NCI-H748 treated with DMSO at 0.1 percent for 48 hours (cell line): ENCODE measurements around the gene SLC13A5.
"Not testable (repeated sequence)": the region's sequence is repeated elsewhere in the genome, so short reads cannot be mapped to it uniquely, and the experiment has no call there.

Experiments used
- DNase-seq: peaks from one replicate; lab custom pipeline; 2025; lab: John Stamatoyannopoulos, UW

SLC13A5 gene

GRCh38 chr17:6661464-6661848, 51.7 kb downstream of the SLC13A5 start:
- no peak for DNase-seq

- DNase-seq, result no peak
Observed at GRCh38 chr17:6660805-6661463, 52.2 kb downstream of the SLC13A5 start.

- DNase-seq, result no peak
Observed at GRCh38 chr17:6660101-6660500, 53.1 kb downstream of the SLC13A5 start.

GRCh38 chr17:6658411-6658810, 54.8 kb downstream of the SLC13A5 start:
- DNase-seq, result not testable (repeated sequence)

GRCh38 chr17:6657633-6658287, 55.4 kb downstream of the SLC13A5 start:
- no peak for DNase-seq

- not testable (repeated sequence) for DNase-seq
Observed at GRCh38 chr17:6656797-6657632, 56.2 kb downstream of the SLC13A5 start.

- not testable (repeated sequence) for DNase-seq
Observed at GRCh38 chr17:6655732-6656361, 57.3 kb downstream of the SLC13A5 start.

GRCh38 chr17:6654841-6655731, 58.1 kb downstream of the SLC13A5 start:
- DNase-seq, result peak; percentile 59

- no peak for DNase-seq
Observed at GRCh38 chr17:6651919-6652452, 61.2 kb downstream of the SLC13A5 start.

GRCh38 chr17:6651354-6651918, 61.7 kb downstream of the SLC13A5 start, which contains the start of the genes C17orf100 and MED31:
Gene C17orf100, plus strand, starts transcription at chr17:6651762. Its CDS starts 152 bp downstream, at chr17:6651914.
Gene MED31, minus strand, starts transcription at chr17:6651605. Its CDS starts 77 bp downstream, at chr17:6651528.
- DNase-seq, result peak; percentile 95

- no peak for DNase-seq
Observed at GRCh38 chr17:6648181-6648580, 65.0 kb downstream of the SLC13A5 start.

- no peak for DNase-seq
Observed at GRCh38 chr17:6643451-6644125, 69.6 kb downstream of the SLC13A5 start.

GRCh38 chr17:6642592-6642991, 70.6 kb downstream of the SLC13A5 start:
- DNase-seq, result no peak

GRCh38 chr17:6641247-6641863, 71.8 kb downstream of the SLC13A5 start:
- DNase-seq, result peak; percentile 37

GRCh38 chr17:6640536-6641246, 72.5 kb downstream of the SLC13A5 start, which contains the start of the genes KIAA0753 and TXNDC17:
Gene KIAA0753, minus strand, starts transcription at chr17:6640711. Its CDS starts 5,608 bp downstream, at chr17:6635103.
Gene TXNDC17, plus strand, starts transcription at chr17:6641060. Its CDS starts 23 bp downstream, at chr17:6641083.
- DNase-seq, result peak; percentile 90

- no peak for DNase-seq
Observed at GRCh38 chr17:6639586-6640535, 73.3 kb downstream of the SLC13A5 start.

- DNase-seq, result no peak
Observed at GRCh38 chr17:6639014-6639585, 74.1 kb downstream of the SLC13A5 start.
